GM21737 (cell line): ENCODE results near the gene PIK3R5.

Experiments used
- ATAC-seq: cut with Tn5 transposase; IDR thresholded peaks from one replicate; pipeline ENCODE4 v1.9.1; 2021; ENCODE audit warnings: mild to moderate bottlenecking, moderate library complexity; ENCODE audit not compliant: unreplicated experiment

The PIK3R5 gene

GRCh38 chr17:8881606-8882005, 83.9 kb downstream of the PIK3R5 start:
- no peak for ATAC-seq

GRCh38 chr17:8880466-8880865, 85.0 kb downstream of the PIK3R5 start:
- ATAC-seq: no peak

GRCh38 chr17:8879410-8879809, 86.1 kb downstream of the PIK3R5 start:
- no peak for ATAC-seq

GRCh38 chr17:8877984-8878383, 87.5 kb downstream of the PIK3R5 start:
- ATAC-seq: no peak

GRCh38 chr17:8875957-8876356, 89.5 kb downstream of the PIK3R5 start:
- no peak for ATAC-seq

GRCh38 chr17:8875436-8875835, 90.1 kb downstream of the PIK3R5 start:
- no peak for ATAC-seq

- no peak for ATAC-seq
Observed at GRCh38 chr17:8873801-8874715, 91.4 kb downstream of the PIK3R5 start.

- no peak for ATAC-seq
Observed at GRCh38 chr17:8872705-8873435, 92.6 kb downstream of the PIK3R5 start.

- no peak for ATAC-seq
Observed at GRCh38 chr17:8872036-8872704, 93.3 kb downstream of the PIK3R5 start.

GRCh38 chr17:8871081-8871581, 94.4 kb downstream of the PIK3R5 start:
- ATAC-seq: no peak

GRCh38 chr17:8870406-8871040, 95.0 kb downstream of the PIK3R5 start:
- no peak for ATAC-seq

- no peak for ATAC-seq
Observed at GRCh38 chr17:8869114-8869815, 96.2 kb downstream of the PIK3R5 start.

GRCh38 chr17:8868529-8868951, 97.0 kb downstream of the PIK3R5 start:
- ATAC-seq: peak; percentile 39

GRCh38 chr17:8868092-8868491, 97.4 kb downstream of the PIK3R5 start:
- no peak for ATAC-seq

- ATAC-seq: no peak
Observed at GRCh38 chr17:8867361-8867981, 98.0 kb downstream of the PIK3R5 start, which contains the start of gene PIK3R6. Gene PIK3R6, minus strand, starts transcription at chr17:8867674. Its CDS starts 17,880 bp downstream, at chr17:8849794.

- no peak for ATAC-seq
Observed at GRCh38 chr17:8865811-8866210, 99.7 kb downstream of the PIK3R5 start.

GRCh38 chr17:8865385-8865784, 100.1 kb downstream of the PIK3R5 start:
- no peak for ATAC-seq

GRCh38 chr17:8862213-8863056, 103.1 kb downstream of the PIK3R5 start:
- no peak for ATAC-seq
